ENCODE measurements around the gene SORCS3.

SORCS3 gene

GRCh38 chr10:104741127-104741526, 100.0 kb downstream of the SORCS3 start:
- H3K27ac ChIP-seq, result no peak overlapping the region
- no peak for TF ChIP-seq ZFX (IDR thresholded peaks at IDR 0.05; ENCODE audit: borderline replicate concordance)
- no peak for TF ChIP-seq CTCF (IDR thresholded peaks at IDR 0.05)

GRCh38 chr10:104744052-104744451, 103.0 kb downstream of the SORCS3 start:
- TF ChIP-seq CTCF (IDR thresholded peaks at IDR 0.05), result no peak
- H3K27ac ChIP-seq, result no peak overlapping the region

GRCh38 chr10:104750291-104750690, 109.2 kb downstream of the SORCS3 start:
- H3K27ac ChIP-seq, result no peak overlapping the region
- TF ChIP-seq ZFX (IDR thresholded peaks at IDR 0.05; ENCODE audit: borderline replicate concordance), result no peak
- TF ChIP-seq CTCF (IDR thresholded peaks at IDR 0.05), result no peak

GRCh38 chr10:104762793-104763192, 121.7 kb downstream of the SORCS3 start:
- TF ChIP-seq CTCF (IDR thresholded peaks at IDR 0.05) (no peak), ZFX (IDR thresholded peaks at IDR 0.05; ENCODE audit: borderline replicate concordance) (no peak)
- H3K27ac ChIP-seq, result no peak overlapping the region

GRCh38 chr10:104766341-104766740, 125.3 kb downstream of the SORCS3 start:
- no peak overlapping the region for H3K27ac ChIP-seq
- no peak for TF ChIP-seq ZFX (IDR thresholded peaks at IDR 0.05; ENCODE audit: borderline replicate concordance)
- no peak for TF ChIP-seq CTCF (IDR thresholded peaks at IDR 0.05)

GRCh38 chr10:104767282-104767681, 126.2 kb downstream of the SORCS3 start:
- no peak overlapping the region for H3K27ac ChIP-seq
- TF ChIP-seq CTCF (IDR thresholded peaks at IDR 0.05), result no peak
- no peak for TF ChIP-seq ZFX (IDR thresholded peaks at IDR 0.05; ENCODE audit: borderline replicate concordance)

- H3K27ac ChIP-seq, result no peak overlapping the region
- TF ChIP-seq ZFX (IDR thresholded peaks at IDR 0.05; ENCODE audit: borderline replicate concordance), result no peak
- TF ChIP-seq CTCF (IDR thresholded peaks at IDR 0.05), result no peak
Observed at GRCh38 chr10:104767745-104768144, 126.7 kb downstream of the SORCS3 start.
